BE2C (cell line): Measurements from ENCODE around the gene PDGFRB.

ENCODE experiments used
- DNase-seq: peaks from one replicate; pipeline ENCODE4 v3.0.0-alpha.2; 2020
- H3K27me3 ChIP-seq: fragments of 250-450 bp; sonication (Bioruptor Pico); 2 replicates; pipeline ENCODE4 v1.5.1; 2020; ENCODE audit warnings: mild to moderate bottlenecking
- H3K36me3 ChIP-seq: fragments of 250-450 bp; sonication (Bioruptor Pico); 2 replicates; pipeline ENCODE4 v1.5.1; 2020; ENCODE audit warnings: mild to moderate bottlenecking
- H3K4me1 ChIP-seq: fragments of 250-450 bp; sonication (Bioruptor Pico); 2 replicates; pipeline ENCODE4 v1.5.1; 2020
- H3K4me3 ChIP-seq: 2 replicates; pipeline ENCODE4 v1.5.1; 2011; ENCODE audit warnings: low read depth, low read length
- H3K9me3 ChIP-seq: fragments of 250-450 bp; sonication (Bioruptor Pico); 2 replicates; pipeline ENCODE4 v1.5.1; 2020
- TF ChIP-seq, protein P1 (sequence below): IDR thresholded peaks from 2 replicates; pipeline ENCODE4 v1.5.1; 2012; ENCODE audit warnings: mild to moderate bottlenecking, low read depth, low read length

Gene PDGFRB

DNA sequence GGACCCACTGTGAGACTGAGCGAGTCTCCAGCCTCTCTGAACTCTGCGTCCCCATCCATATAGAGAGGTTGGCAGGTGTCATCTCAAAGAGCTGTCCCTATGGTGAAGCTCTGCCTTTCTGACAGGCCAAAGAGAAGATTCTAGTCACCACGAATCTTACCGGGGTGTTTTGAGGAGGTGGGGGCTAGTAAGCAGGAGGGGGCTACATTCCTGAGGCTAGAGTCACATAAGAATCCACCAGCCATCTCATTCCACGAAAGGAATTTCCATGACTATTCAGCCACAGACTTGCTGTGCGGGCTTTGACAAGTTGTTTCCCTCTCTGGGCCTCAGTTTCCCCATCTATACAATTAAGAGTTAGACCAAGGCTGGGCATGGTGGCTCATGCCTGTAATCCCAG, 16.3 kb downstream of the PDGFRB start:
- DNase-seq = no peak
- Histone ChIP-seq H3K4me3 (no peak overlapping the region), H3K27me3 (no peaks in the 10 kb centered on the region), H3K36me3 (peaks cover 7% of the 10 kb centered on the region), H3K9me3 (no peaks in the 10 kb centered on the region), H3K4me1 (peaks cover 55% of the 10 kb centered on the region)
- TF ChIP-seq, protein P1, sequence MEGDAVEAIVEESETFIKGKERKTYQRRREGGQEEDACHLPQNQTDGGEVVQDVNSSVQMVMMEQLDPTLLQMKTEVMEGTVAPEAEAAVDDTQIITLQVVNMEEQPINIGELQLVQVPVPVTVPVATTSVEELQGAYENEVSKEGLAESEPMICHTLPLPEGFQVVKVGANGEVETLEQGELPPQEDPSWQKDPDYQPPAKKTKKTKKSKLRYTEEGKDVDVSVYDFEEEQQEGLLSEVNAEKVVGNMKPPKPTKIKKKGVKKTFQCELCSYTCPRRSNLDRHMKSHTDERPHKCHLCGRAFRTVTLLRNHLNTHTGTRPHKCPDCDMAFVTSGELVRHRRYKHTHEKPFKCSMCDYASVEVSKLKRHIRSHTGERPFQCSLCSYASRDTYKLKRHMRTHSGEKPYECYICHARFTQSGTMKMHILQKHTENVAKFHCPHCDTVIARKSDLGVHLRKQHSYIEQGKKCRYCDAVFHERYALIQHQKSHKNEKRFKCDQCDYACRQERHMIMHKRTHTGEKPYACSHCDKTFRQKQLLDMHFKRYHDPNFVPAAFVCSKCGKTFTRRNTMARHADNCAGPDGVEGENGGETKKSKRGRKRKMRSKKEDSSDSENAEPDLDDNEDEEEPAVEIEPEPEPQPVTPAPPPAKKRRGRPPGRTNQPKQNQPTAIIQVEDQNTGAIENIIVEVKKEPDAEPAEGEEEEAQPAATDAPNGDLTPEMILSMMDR = no peak

- Histone ChIP-seq H3K4me1 (peaks cover 49% of the 10 kb centered on the region), H3K36me3 (peaks cover 7% of the 10 kb centered on the region), H3K9me3 (no peaks in the 10 kb centered on the region), H3K4me3 (no peak overlapping the region), H3K27me3 (no peaks in the 10 kb centered on the region)
- DNase-seq = no peak
- TF ChIP-seq, protein P1 = no peak
Measured at GRCh38 chr5:150138551-150139265, 16.9 kb downstream of the PDGFRB start.

DNA sequence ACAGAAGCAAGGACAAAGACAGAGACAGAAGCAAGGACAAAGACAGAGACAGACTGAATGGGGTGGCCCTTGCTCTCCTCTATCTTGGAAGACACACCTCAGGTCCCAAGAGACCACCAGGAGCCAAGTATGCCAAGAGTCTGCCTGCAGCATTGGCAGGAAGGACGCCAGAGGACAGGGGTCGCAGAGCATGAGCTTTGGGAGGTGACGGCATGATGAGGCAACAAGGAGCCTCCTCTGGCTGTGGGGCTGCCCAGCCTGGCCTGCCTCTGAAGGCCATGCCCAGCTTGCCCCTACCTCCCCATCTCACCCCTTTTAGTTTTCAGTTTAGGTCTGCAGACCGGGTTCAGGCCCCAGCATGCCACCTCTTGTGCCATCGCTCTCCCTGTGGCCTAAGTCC, 17.6 kb downstream of the PDGFRB start:
- peaks cover 42% of the 10 kb centered on the region for H3K4me1 ChIP-seq
- no peak for DNase-seq
- no peaks in the 10 kb centered on the region for H3K9me3 ChIP-seq
- no peaks in the 10 kb centered on the region for H3K27me3 ChIP-seq
- peaks cover 7% of the 10 kb centered on the region for H3K36me3 ChIP-seq
- TF ChIP-seq, protein P1 = no peak
- no peak overlapping the region for H3K4me3 ChIP-seq

GRCh38 chr5:150137168-150137957, 18.3 kb downstream of the PDGFRB start:
- no peak overlapping the region for H3K4me3 ChIP-seq

DNA sequence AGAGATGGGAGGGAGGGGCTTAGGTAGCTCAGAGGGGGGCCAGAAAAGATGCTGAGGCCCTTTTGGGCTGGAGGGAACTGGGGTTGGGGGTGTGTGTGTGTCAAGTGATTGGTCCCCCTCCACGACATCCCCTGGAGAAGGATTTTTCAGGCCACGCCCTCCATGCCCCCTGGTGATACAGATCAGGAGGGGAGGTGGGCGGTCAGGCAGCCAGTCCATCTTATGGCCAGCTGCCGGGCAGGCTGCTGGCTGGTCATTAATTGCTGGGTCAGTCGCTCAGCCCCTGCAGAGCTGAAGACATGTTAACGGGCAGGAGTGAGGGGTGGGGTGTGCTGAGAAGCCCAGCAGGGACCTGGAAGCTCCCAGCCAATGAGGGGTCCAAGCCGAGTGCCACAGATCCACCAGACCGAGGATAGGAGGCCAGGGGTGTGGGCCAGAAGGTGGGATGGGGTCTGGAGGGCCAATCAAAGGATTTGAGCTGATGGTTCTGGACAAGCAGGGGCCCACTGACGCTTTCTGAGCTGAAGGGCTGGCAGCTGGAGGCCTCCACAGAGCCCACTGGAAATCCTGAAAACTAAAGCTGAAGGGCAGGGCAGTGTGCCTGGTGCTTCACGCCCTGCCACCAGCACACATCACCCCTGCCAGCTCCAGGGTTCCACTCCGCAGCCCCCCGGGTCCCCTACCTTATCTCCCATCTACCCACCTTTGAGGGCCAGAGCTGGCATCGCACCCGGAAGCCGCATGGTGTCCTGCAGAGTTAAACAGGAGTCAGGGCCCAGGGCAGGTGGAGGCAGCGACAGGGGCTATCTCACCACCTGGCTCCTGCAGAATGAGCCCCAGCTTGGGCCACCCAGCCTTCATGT, 19.1 kb downstream of the PDGFRB start:
- Histone ChIP-seq H3K9me3 (no peaks in the 10 kb centered on the region), H3K27me3 (no peaks in the 10 kb centered on the region), H3K36me3 (peaks cover 15% of the 10 kb centered on the region), H3K4me3 (no peak overlapping the region), H3K4me1 (peaks cover 29% of the 10 kb centered on the region)
- no peak for DNase-seq
- TF ChIP-seq, protein P1 = no peak

More at GRCh38 chr5:150137168-150137957, 18.3 kb downstream of the PDGFRB start:
- no peaks in the 10 kb centered on the region for H3K9me3 ChIP-seq
- no peaks in the 10 kb centered on the region for H3K27me3 ChIP-seq
- H3K4me1 ChIP-seq = peaks cover 37% of the 10 kb centered on the region
- no peak for DNase-seq
- TF ChIP-seq, protein P1 = no peak
- peaks cover 10% of the 10 kb centered on the region for H3K36me3 ChIP-seq
